Dedifferentiated amniotic fluid mesenchymal stem cell (primary cell): ENCODE data around the gene CDKL1.

Source experiments
- DNase-seq: peaks from one replicate; pipeline ENCODE4 v3.0.0-alpha.2; 2016; ENCODE audit errors: extremely low spot score

The CDKL1 gene

GRCh38 chr14:50396631-50397389 lies at the start of gene CDKL1:
CDKL1 (minus strand) TSS chr14:50396881; CDS start chr14:50395868, 1,013 bp downstream.
- peak; percentile 43 for DNase-seq

GRCh38 chr14:50434528-50434927 lies 37.8 kb upstream of the CDKL1 start:
- DNase-seq: no peak

GRCh38 chr14:50432131-50432530 lies 35.5 kb upstream of the CDKL1 start:
- no peak for DNase-seq

GRCh38 chr14:50425816-50426215 lies 29.1 kb upstream of the CDKL1 start:
- DNase-seq: peak; percentile 30

GRCh38 chr14:50425105-50425504 lies 28.4 kb upstream of the CDKL1 start:
- DNase-seq: no peak

GRCh38 chr14:50423529-50423928 lies 26.8 kb upstream of the CDKL1 start:
- DNase-seq: no peak

- no peak for DNase-seq
Measured at GRCh38 chr14:50421499-50421898, 24.8 kb upstream of the CDKL1 start.

- DNase-seq: no peak
Measured at GRCh38 chr14:50417853-50418252, 21.2 kb upstream of the CDKL1 start.

- DNase-seq: peak; percentile 39
Measured at GRCh38 chr14:50410921-50411320, 14.2 kb upstream of the CDKL1 start.

GRCh38 chr14:50410071-50410470 lies 13.4 kb upstream of the CDKL1 start:
- DNase-seq: no peak

GRCh38 chr14:50407111-50407812 lies 10.6 kb upstream of the CDKL1 start:
- no peak for DNase-seq

- DNase-seq: no peak
Measured at GRCh38 chr14:50403419-50403818, 6.7 kb upstream of the CDKL1 start.

GRCh38 chr14:50402965-50403364 lies 6.3 kb upstream of the CDKL1 start:
- no peak for DNase-seq

GRCh38 chr14:50400461-50400860 lies 3.8 kb upstream of the CDKL1 start:
- DNase-seq: no peak

- no peak for DNase-seq
Measured at GRCh38 chr14:50399251-50400032, 2.8 kb upstream of the CDKL1 start.

- no peak for DNase-seq
Measured at GRCh38 chr14:50398189-50398580, 1.5 kb upstream of the CDKL1 start.

- no peak for DNase-seq
Measured at GRCh38 chr14:50397390-50398188, 908 bp upstream of the CDKL1 start.

- DNase-seq: no peak
Measured at GRCh38 chr14:50395448-50395847, 1.2 kb downstream of the CDKL1 start.

- no peak for DNase-seq
Measured at GRCh38 chr14:50394713-50395112, 2.0 kb downstream of the CDKL1 start.

GRCh38 chr14:50389668-50390441 lies 6.8 kb downstream of the CDKL1 start:
- DNase-seq: no peak
